ENCODE data around the gene RFX2.

Gene RFX2

DNA sequence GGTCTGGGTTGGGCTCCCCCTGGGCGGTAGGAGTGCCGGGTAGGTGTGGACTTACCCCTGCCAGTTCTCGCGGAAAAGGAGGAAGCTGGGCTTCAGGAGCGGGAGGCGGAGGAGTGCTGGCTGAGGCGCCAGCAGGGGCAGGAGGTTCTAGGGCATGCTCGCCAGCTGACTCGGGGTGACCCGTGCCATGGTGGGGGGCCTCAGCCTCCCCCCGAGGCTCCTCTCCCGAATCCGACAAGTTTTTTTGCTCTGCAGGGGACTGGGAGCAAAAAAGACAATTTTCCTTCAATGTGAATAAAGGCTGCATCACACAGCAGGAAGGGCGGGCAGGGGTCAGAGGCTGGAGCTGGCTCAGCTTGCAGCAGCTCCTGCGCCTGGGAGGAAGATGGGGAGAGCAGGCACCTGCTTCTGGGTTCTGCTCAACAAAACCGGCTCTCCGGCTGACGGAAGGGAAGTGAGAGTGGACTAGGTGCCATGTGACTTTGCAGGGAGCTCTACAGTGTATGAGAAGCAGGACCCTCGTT is 158.9 kb downstream of the RFX2 start:
- peak; percentile 8 for DNase-seq

DNA sequence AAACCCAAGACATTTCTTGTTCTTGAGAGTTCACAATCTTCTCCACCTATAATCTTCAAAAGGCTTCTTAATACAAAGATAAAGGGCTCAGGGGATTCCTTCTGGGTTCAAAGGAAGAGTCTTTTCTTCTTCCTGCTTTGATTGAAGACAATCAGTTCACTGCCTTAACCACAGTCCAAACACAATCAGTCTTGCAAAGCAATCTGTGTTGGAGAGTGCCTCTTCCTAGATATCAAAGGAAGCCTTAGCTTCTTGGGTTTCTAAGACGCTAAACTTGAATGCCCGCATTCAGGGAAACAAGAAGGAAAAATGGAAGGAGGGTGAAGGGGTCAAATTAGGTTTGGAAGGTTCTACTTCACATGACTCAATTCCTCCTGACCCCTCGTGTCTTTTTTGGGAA is 159.6 kb downstream of the RFX2 start:
- peak; percentile 23 for DNase-seq

DNA sequence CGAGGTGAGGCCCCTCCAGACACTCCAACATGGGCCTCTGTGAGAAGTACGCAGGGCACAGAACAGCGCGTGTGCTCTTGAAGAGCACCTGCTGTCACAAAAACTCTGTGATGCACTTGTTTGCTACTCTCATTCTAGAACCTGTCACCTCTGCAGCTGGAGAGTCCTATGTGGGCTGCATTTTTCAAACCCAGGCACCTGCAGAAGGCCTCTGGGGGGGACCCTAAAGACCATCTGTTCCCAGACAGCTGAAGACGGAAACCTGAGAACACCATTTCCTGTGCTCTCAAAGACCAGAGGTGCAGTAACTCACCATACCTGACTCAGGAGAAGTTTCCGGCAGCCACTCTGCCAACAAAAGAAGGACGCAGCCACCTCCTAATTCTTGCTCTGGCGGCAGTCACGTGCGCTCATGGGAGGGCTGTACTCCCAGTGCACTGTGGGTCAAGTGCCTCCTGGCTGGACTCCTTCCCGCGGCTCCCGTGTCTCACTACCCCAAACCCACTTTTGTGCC is 160.5 kb downstream of the RFX2 start:
- DNase-seq = peak; percentile 39

DNA sequence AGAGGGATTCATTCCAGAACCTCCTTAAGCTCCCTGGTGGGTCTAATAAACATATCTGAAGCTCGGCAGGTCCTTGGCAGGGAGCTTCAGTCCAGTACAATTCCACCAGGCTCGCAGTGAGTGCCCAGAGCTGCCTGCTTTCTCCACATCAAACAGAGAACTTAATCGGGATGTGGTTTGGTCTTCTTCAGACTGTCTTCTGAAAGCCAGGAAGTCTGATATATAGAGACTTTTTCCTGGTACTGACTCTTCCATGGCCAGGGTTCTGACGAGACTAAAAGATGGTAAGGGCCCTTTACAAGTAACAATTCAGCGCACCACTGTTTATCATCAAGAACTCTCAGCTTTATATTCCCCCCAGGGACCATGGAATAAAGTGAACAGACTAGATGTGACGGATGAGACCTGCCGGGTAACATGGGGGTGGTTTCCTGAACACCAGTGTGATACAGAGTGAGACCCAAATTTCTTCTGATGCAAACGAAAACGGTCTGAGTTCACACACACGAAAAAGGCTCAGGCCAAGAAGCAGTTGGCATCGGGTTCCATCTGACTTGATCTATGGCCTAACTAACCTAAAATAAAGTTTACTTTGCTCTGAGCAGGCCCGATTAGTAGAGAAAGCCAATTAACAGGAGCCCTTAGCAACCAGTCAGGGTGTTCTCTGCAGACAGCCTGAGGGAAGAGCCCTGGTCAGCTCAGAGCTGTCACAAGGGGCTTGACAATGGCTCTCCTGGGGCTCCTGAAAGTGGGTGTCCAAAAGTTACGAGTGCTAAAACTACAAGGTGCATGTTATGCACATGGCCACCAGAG is 161.3 kb downstream of the RFX2 start:
- DNase-seq = peak; percentile 19

- peak; percentile 84 for DNase-seq
Measured at GRCh38 chr19:5947435-5947834, 162.9 kb downstream of the RFX2 start.

GRCh38 chr19:5943623-5944022 is 166.7 kb downstream of the RFX2 start:
- DNase-seq = no peak

All from midbrain (tissue), 1 donor.